ENCODE data around the gene ATP7B.

Gene ATP7B

DNA sequence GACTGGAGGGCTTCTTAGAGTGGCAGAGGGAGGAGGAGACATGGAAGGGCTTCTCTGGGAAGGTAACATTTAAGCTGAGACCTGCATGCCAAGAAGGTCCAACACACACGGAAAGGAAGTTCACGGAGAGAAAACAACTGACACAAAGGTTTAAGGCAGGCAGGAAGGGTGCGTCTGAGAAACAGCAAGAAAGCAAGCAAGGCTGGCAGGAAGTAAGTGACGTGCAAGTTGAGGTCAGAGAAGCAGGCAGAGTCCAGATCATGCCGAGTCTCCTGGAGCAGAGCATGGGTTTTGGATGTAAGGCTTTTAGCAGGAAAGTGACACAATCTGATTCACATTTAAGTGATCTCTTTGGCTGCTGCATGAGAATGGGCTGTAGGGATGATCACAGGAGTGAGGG is 60.5 kb downstream of the ATP7B start:
- DNase-seq (ENCODE audit: low read depth in 3 of 3) = no peak

DNA sequence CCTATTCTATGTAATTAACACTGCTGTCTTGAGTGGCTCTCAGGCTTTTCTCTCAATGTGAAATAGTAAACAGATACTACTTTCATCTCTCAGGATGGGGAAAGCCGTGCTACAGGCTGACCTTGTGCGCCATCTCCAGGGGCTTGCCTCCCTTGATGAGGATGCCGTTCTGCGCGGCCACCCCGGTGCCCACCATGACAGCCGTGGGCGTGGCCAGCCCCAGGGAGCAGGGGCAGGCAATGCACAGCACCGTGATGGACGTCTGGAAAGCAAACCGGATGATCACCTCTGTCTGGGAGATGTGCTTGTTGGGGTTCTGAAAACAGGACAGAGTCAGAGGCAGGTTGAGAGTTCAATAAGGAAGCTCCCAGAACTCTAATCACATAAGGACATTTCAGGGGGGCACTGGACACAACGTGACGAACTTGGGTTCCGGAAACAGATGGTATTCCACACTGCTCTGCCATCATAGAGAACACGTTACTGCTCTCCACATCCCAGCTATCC is 65.0 kb downstream of the ATP7B start:
- no peak for DNase-seq (ENCODE audit: low read depth in 3 of 3)

DNA sequence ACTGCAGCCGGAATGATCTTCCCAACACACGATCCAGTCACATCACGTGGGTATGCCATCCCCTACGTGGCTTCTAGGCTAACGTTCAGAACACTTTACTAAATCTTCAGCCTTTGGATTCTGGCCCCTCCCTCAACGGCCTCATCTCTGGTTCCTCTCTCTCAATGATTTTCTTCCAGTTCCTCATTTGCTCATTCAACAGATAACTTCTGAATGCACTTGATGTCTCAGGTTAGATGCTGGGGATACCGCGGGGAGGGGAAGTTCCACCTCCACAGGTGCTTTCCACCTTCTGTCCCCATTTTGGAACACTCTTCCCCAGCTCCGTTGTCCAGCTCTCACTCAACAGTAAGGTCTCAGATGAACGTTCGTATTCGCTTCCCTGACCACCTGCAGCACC is 66.1 kb downstream of the ATP7B start:
- DNase-seq (ENCODE audit: low read depth in 3 of 3) = no peak

DNA sequence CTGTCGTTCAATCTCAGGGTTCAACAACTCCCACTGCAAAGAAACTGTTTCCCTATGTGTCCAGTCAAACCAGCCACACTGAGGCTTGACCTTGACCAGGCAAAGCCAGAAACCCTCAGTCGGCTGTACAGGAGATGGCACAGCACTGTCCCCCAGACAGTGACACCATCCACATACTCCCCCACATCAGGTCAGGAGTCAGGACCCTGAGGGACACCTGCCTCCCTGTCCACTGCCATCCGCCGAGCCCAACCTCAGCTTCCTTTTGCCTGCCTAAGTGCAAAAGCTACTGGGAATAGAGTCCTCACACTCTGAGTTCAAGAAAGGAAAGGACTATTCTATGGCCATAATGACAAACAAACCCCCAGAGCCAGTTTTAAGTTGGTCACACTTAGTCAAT is 66.8 kb downstream of the ATP7B start:
- DNase-seq (ENCODE audit: low read depth in 3 of 3) = no peak

DNA sequence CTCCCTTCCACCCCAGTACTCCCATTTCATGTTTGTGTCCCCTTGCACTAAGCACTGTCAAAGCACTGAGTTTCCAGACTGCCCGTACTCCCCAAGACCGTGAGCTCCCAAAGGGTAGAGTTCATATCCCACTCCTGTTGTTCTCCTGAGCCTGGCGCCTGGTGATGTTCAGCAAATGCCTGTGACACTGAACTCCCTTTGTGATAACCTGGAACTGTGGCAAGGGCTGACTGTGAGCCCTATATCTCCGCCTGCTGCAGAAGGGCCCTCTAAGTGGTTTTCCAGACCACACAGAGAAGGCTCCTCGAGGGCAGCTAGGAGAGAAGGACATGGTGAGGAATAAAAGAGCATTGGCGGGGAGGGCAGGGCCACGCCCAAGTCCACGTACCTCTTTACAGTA is 67.5 kb downstream of the ATP7B start:
- DNase-seq (ENCODE audit: low read depth in 3 of 3) = no peak

DNA sequence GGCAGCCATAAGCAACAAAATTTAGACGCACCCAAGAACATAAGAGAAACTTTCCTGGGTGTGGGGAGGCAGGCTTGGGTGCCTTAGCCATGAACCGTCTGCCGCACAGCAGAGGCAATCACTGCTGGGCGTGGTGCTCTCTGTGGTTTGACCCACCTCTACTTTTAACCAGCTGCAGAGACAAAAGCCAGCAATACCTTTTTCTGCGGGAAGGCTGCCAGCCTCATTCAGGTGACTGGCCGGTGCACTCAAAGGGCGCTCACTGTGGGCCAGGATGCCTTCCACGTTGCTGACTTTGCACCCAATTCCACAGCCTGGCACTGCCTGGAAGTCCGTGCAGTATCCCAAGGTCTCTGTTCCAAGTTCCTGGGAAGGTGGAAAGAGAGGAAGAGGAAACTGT is 69.1 kb downstream of the ATP7B start:
- no peak for DNase-seq (ENCODE audit: low read depth in 3 of 3)

DNA sequence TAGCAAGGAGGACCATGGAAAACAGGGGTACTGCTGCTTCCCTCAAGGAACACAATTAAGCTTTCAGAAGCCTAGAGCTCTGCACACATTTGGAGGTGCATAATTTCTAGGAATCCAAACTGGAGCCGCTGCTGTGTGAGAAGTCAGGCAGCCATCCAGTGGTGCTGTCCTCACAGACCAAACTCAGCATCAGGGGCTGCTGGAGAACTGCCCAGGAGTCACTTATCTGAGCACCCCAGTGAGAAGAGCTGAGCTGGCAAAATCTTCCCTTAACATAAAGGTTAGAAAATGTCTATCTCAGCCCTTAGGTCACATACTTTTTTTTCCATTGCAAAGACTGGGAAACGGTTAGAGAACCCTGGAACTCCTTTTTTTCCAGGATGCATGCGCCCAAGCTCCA is 72.8 kb downstream of the ATP7B start:
- DNase-seq (ENCODE audit: low read depth in 3 of 3) = no peak

DNA sequence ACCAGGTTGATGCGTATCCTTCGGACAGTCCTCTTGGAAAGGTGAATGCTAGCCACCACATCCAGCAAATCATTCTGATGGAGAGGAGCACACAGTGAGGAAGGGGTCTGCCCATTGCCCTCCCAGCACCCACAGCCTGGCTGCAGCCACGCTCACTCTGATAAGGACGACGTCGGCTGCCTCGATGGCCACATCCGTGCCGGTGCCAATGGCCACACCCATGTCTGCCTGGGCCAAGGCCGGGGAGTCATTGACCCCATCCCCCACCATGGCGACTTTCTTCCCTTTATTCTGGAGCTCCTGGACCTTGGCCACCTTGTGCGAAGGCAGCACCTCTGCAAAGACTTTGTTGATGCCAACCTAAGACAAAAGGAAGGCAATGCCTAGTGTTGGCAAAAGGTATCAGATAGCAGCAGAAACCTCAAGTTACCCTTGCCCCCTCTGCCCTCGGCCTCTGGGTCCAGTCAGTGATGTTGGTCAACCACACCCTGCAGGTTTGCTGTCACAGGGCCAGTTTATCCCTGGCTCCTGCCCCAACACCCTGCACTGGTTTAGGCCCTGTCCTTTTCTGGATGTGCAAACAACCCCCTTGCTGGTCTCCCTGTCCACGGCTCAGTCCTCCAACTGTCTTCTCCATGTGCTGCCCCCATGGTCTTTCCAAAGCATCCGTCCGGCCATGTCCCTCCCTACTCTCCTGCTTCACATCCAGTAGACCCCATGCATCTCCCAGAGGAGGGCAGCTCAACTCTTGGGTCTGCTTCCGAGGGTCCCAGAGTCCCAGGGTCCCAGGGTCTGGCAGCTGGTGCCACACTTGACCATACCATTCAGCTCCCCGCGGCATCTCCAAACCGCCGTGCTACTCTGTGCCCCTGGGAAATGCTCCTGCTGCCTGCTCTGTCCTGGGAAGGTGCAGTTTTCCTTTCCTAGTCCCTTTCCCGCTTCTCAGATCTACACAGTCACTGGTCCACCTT is 73.6 kb downstream of the ATP7B start:
- DNase-seq (ENCODE audit: low read depth in 3 of 3) = no peak

DNA sequence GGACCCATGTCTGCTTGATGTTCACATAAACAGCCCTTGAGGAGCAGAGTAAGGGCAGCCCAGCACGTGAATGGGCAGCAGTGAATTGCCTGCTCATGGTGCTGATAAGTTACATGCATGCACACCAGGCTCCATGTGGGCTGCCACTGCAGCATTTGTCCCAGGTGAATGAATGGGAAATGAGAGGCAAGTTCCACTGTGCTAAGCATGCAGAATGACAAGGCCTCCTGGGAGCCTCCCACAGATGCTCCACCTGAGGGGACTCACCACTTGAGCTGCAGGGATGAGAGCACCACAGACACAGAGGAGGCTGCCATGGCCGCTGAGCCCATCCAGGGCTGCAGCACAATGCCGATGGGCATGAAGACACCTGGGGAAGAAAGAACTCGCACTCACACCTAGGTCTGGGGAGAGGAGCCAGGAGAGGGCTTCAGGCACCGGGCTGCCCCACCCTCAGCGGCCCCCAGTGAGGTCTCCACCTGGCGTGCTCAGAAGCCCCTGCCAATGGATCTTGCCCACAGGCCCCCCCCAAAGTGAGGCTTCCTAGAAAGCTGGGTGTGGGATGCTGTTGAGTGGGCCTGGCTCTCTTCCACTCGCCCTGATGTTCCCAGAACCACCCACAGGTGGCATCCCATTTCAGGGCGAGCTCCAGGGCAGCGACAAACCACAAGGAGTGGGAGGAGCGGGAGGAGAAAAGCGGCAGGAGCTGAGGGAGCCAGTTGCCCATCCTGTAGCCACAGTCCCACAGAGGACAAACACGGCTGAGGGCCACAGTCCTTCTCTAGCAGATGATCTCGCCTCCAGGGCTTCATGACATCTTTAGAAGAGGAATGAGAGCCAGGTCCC is 75.7 kb downstream of the ATP7B start:
- DNase-seq (ENCODE audit: low read depth in 3 of 3) = no peak

DNA sequence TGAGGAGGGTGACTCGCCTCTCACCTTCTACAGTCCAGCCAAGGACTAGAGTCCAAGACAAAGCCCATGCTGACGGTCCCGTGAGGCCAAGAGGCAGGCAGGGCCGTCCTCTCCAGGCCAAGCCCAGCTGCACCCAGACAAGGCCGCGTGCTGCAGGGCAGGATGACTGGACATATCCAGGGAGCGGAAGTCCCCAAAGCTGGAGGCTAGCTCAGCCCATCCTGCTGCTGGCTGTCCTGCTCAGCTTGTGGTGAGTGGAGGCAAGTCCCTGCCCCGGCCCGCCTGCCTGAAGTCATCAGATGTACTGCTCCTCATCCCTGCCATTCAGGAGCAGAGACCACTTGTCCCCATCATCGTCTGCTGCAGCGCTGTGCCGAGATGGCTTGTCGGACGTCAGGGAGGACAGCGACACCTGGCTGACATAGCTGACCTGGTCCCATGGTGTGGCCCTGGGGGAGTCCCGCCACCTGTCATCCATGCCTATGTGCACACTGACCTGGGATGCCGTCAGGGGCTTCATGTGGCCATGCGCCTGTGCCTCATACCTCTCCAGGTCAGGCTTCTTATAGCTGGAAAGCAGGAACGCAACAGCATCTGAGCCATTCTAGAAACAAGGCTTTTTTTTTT is 76.7 kb downstream of the ATP7B start:
- no peak for DNase-seq (ENCODE audit: low read depth in 3 of 3)

DNA sequence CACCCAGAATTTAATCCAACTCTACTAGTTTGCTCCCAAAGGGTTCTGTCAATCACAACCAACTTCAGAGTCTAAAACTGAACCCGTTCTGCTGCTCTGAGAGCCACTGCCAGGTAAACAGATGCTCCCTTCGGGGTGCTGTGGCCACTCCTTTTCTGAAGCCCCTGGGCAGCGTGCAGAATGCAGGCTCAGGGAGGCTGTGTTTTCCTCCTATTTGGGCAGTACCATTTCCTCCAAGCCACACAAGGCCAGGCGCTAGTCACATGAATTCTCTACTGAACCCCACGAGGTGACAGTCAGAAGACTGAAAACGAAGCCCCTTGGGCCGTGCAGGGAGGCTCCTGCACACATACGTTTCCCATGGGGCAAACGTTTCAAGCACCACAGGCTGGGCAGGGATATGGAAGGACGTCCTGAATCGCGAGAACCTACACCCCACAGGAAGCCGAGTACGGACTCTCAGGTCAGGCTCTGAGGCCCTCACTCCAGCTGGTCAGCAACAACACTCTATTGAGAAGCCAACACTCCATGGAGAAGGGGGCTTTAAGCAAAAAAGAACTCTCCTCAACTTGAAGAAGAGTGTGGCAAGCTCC is 77.7 kb downstream of the ATP7B start:
- no peak for DNase-seq (ENCODE audit: low read depth in 3 of 3)

DNA sequence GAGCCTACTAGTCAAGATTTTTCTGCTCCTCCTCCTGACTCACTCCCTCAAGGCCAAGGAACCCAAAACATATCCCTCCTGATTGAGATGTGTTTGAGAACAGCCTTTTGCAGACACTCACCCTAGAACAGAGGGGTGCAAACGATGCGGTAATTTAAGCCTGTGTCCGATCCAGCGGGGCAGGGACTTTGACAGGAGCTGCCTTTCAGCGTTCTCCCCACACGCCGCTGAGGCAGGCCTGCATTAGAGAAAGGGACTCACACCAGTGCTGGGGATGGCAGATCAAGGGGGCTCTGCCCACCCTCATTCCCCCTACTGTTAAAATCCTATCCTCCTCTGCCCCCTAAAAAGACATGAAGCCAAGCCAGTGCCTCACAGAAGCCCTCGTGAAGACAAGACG is 79.0 kb downstream of the ATP7B start:
- no peak for DNase-seq (ENCODE audit: low read depth in 3 of 3)

DNA sequence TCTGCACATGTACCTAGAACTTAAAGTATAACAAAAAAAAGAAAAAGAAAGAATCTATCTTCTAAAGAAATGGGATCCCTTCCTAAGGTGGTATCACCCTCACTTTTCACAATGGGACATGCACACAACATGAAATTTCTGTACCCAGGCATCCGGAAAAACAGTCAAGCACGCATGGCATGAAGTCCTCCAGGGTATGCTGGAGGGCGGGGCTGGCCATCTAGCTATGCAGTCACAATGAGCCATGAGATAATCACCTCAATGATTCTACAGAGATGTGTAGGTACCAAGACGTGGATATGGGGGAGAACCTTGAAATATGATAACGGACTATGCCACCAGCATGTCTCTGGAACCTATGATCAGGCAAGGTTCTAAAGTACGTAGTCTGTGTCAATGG is 79.6 kb downstream of the ATP7B start:
- DNase-seq (ENCODE audit: low read depth in 3 of 3) = no peak

DNA sequence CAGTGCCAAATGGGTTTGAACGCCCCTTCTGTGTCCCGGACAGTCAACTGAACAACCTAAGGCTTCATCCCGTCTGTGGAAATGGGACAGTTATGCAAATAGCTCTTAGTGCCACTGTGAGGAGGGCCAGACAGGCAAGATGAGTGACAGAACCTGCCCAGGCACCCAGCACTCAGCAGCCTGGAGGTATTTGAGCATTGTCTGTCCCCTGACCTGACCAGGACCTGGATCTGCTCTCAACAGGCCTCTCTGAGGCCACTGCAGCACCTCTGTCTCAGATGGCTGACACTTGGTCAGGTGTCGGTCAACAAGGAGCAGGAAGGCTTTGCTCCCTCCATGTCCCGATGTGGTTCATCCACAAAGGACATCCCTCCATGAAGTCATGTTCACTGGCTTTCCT is 81.6 kb downstream of the ATP7B start:
- DNase-seq (ENCODE audit: low read depth in 3 of 3) = no peak

DNA sequence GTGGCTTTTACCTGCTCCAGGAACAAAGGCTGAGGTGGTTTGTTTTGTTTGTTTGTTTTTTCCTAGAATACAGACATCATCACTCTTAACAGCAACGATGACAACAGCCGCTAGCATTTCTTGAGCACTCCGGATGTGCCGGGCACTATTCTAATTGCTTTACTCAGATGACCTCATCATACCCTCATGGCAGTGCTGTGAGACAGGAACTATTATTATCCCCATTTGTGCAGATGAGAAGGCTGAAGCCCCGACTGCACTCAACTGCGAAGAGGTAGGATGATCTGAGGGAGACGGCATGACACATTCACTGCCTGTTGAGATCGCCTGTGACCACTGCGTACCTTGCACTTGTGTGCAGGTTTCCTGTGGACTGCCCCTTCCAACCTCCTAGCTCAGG is 83.0 kb downstream of the ATP7B start:
- DNase-seq (ENCODE audit: low read depth in 3 of 3) = no peak

DNA sequence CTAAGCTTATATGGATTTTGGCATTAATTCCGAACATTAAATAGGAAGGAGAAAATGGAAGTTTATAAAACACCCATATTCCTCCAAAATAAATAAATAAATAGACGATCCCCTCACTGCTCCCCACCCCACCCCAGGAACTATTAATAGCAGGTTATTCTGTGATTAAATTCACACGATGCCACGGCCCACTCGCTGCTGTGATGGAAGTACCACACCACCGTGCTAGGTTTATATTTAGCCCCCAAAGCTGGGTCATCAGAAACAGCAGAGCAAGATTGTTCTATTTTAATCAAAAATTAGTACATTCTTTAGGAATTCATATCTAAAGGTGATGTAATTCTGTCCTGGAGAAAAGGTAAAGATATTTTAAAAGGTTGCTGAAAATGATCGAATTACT is 84.1 kb downstream of the ATP7B start:
- DNase-seq (ENCODE audit: low read depth in 3 of 3) = no peak

DNA sequence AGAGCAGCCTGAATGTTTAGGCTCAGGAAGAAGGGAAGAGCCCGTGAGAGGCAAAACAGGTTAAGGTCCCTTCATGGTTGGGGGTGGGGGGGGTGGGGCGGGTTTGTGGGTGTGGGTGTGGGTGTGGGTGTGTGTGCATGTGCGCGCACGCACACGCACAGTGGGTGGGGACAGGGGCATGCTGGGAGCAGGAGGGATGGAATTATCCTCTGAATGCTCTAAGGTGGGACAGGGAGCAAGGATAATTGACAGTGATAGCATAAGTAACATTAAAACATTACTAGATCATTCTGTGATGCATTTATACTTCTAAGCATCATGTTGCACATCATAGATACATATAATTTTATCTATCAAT is 84.7 kb downstream of the ATP7B start:
- no peak for DNase-seq (ENCODE audit: low read depth in 3 of 3)

DNA sequence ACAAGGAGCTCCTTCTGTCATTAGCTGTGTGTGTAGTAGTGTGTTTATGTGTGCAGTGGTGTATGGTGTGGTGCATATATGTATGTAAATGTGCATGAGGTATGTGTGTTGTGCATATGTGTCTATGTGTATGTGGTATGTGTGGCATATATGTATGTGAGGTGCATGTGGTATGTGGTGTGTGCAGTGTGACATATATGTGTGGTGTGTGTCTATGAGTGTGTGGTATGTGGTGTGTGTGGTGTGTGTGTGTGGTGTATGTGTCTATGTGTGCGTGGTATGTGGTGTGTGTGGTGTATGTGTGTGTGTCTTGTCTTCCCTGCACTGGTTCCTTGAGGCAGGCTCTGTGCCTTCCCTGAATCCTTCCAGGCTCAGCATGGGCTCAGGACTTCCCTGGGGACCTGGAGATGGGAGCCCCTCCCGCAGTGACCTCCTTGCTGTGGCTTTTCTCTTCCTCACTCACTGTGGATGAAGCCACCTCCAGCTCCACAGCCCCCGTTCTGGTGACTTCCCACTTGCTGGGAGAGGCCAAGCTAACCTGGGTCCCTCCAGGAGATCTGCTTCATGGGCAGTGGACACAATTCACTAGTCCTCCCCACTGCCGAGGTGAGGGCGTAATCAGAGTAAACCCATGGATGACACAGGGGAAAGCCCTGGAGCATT is 85.3 kb downstream of the ATP7B start:
- DNase-seq (ENCODE audit: low read depth in 3 of 3) = no peak

DNA sequence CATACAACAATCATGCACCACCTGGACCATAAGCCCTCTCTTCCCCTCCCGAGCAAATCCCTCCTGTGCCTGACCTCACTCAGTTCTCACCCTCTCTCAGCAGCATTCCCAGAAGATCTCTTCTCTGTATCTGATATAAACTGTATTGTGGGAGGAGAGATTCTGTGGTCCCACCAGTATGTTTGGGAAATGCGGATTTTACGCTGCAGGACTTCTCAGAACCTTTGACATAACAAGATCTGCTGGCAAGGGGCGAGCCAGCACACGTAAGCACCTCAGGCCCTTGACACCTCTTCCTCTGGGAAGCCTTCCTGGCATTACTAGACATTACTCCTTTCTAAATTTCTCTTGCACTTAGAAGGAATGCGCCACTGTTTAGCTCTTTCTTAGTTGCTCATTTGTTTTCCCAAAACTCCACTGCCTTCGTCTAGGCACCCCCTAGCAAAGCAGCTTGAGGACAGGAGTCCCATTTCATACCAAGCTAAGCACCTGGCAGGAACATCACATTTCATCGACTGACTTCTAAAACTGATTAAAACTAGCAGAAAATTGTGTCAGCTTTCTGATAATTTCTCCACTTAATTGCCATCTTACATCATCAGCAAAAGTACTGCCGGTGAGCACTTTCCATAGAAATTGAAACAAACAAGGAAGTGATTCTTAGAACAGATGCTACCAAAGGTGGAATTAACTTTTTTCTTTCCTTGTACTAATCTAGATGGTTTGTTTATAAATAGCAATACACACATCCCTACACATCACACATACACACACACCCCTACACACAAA is 86.3 kb downstream of the ATP7B start:
- DNase-seq (ENCODE audit: low read depth in 3 of 3) = no peak

DNA sequence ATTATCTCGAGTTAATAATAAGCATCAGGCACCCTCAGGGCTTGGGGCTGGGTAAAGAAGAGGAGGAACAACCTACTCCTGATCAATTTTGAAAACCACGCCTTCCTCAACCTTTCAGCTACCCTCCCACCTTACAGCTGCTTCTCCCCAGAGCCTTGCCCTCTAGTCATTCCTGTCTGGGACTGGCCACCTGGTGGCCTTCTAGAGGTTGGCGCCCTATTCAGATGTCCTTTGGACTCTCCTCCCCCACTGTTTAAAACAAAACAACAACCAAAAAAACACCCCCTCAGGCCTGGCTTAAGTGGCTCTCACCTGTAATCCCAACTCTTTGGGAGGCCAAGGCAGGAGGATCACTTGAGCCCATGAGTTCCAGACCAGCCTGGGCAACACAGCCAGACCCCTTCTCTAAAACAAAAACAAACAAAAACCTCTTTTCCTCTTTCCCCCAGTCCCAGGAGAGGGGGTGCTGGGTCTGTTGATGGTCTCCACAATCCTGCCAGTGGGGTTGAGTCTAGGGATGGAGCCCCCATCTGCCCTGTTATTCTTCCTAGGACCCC is 87.2 kb downstream of the ATP7B start:
- no peak for DNase-seq (ENCODE audit: low read depth in 3 of 3)

All from stimulated activated CD4-positive, alpha-beta T cell treated with anti-CD3 and anti-CD28 coated beads, TNF-alpha, amount 100 ng/mL, for 24 hours (primary cell).